CD14-positive monocyte (primary cell): ENCODE data around the gene APBA3. TPM values are rescaled to one million over a fixed set of nuclear protein-coding genes. Genes with fewer than 3 reads are reported as not detected.

ENCODE experiments used
- DNase-seq, 3 donors: peaks; one replicate each; pipeline ENCODE4 v3.0.0-alpha.2; 2011 to 2022
- H2AFZ ChIP-seq: 2 replicates; pipeline ENCODE4 v1.6.0; 2012; ENCODE audit warnings: mild to moderate bottlenecking, low read depth, low read length, inconsistent platforms; ENCODE audit not compliant: insufficient read depth, poor library complexity, severe bottlenecking
- H3K27ac ChIP-seq, 2 donors: 1 replicate in 1 of 2; 2 replicates in 1 of 2; pipeline ENCODE4 v1.5.1; 2012 to 2013; ENCODE audit warnings: low read length in 2 of 2, control low read depth in 1 of 2, inconsistent platforms in 1 of 2, low read depth in 1 of 2, mild to moderate bottlenecking in 1 of 2
- H3K27me3 ChIP-seq, 2 donors: one replicate each; pipeline versions ENCODE4 v1.6.0 to v1.6.1; 2011 to 2013; ENCODE audit warnings: low read length in 2 of 2; ENCODE audit not compliant: control insufficient read depth in 2 of 2, insufficient read depth in 2 of 2
- H3K36me3 ChIP-seq, 2 donors: replicated peaks in 1 of 2; 1 replicate in 1 of 2; 2 replicates in 1 of 2; pipeline versions ENCODE4 v1.5.1 to v1.6.1; 2012 to 2013; ENCODE audit warnings: low read length in 2 of 2, control low read depth in 1 of 2, inconsistent platforms in 1 of 2, mild to moderate bottlenecking in 1 of 2; ENCODE audit not compliant: insufficient read depth in 2 of 2, control insufficient read depth in 1 of 2
- H3K4me1 ChIP-seq, 2 donors: 1 replicate in 1 of 2; 2 replicates in 1 of 2; pipeline versions ENCODE4 v1.5.1 to v1.6.1; 2012 to 2013; ENCODE audit warnings: low read length in 2 of 2, control low read depth in 1 of 2, inconsistent platforms in 1 of 2, mild to moderate bottlenecking in 1 of 2, moderate library complexity in 1 of 2; ENCODE audit not compliant: insufficient read depth in 2 of 2, control insufficient read depth in 1 of 2
- H3K4me2 ChIP-seq: replicated peaks from 2 replicates; pipeline ENCODE3; 2012; ENCODE audit warnings: low read length, moderate library complexity, mild to moderate bottlenecking; ENCODE audit not compliant: poor library complexity, severe bottlenecking; ENCODE audit errors: extremely low read depth
- H3K4me3 ChIP-seq, 3 experiments: fragments of 200-600 bp in 1 of 3; sonication (generic) in 1 of 3; replicated peaks in 1 of 3; 1 replicate in 2 of 3; 2 replicates in 1 of 3; pipeline ENCODE4 v1.5.1; 2011 to 2013; ENCODE audit warnings: low read length in 3 of 3, mild to moderate bottlenecking in 3 of 3, control low read depth in 2 of 3, low read depth in 2 of 3, inconsistent platforms in 1 of 3, moderate library complexity in 1 of 3
- H3K79me2 ChIP-seq: 2 replicates; pipeline ENCODE4 v1.6.0; 2012; ENCODE audit warnings: mild to moderate bottlenecking, control low read depth, inconsistent platforms, low read length, moderate library complexity; ENCODE audit not compliant: insufficient read depth
- H3K9ac ChIP-seq: 2 replicates; pipeline ENCODE4 v1.6.0; 2017; ENCODE audit warnings: low read length, mild to moderate bottlenecking; ENCODE audit not compliant: insufficient read depth, poor library complexity, severe bottlenecking
- H3K9me3 ChIP-seq, 2 donors: replicated peaks in 1 of 2; 1 replicate in 1 of 2; 2 replicates in 1 of 2; pipeline versions ENCODE4 v1.5.1 to v1.6.1; 2012 to 2013; ENCODE audit warnings: low read length in 2 of 2, control low read depth in 1 of 2; ENCODE audit not compliant: control insufficient read depth in 1 of 2, insufficient read depth in 1 of 2
- H4K20me1 ChIP-seq: 2 replicates; pipeline ENCODE4 v1.6.0; 2012; ENCODE audit warnings: mild to moderate bottlenecking, low read length, control low read depth, moderate library complexity; ENCODE audit not compliant: insufficient read depth
- H3K27ac Mint-ChIP-seq, 7 donors: one replicate each; pipeline ENCODE4 v1.8.0; 2020; ENCODE audit warnings: mild to moderate bottlenecking in 7 of 7, mixed read lengths in 7 of 7, moderate library complexity in 6 of 7, inconsistent platforms in 2 of 7
- H3K27me3 Mint-ChIP-seq, 3 donors: one replicate each; pipeline ENCODE4 v1.8.0; 2021 to 2022; ENCODE audit warnings: low read depth in 3 of 3, mild to moderate bottlenecking in 3 of 3, mixed read lengths in 3 of 3, moderate library complexity in 3 of 3, inconsistent platforms in 1 of 3
- H3K36me3 Mint-ChIP-seq, 2 donors: one replicate each; pipeline ENCODE4 v1.8.0; 2020; ENCODE audit warnings: mixed read lengths in 2 of 2, inconsistent platforms in 1 of 2, mild to moderate bottlenecking in 1 of 2
- H3K4me1 Mint-ChIP-seq: one replicate; pipeline ENCODE4 v1.8.0; 2020; ENCODE audit warnings: mild to moderate bottlenecking, mixed read lengths
- H3K4me3 Mint-ChIP-seq, 2 donors: one replicate each; pipeline ENCODE4 v1.8.0; 2020; ENCODE audit warnings: mild to moderate bottlenecking in 2 of 2, mixed read lengths in 2 of 2, moderate library complexity in 1 of 2
- H3K9me3 Mint-ChIP-seq, 7 donors: one replicate each; pipeline ENCODE4 v1.8.0; 2020 to 2022; ENCODE audit warnings: mixed read lengths in 7 of 7, mild to moderate bottlenecking in 6 of 7, moderate library complexity in 6 of 7, inconsistent platforms in 2 of 7
- WGBS: methylation state at CpG from one replicate; pipeline ENCODE4 v1.1.5; 2013; ENCODE audit warnings: missing lambda C conversion rate; ENCODE audit not compliant: insufficient coverage; 5-methylcytosine and 5-hydroxymethylcytosine counted together
- intact Hi-C, 2 donors: fragments of 100-400 bp; cut with micrococcal nuclease; formaldehyde crosslinking; loops; one replicate each; pipeline versions ENCODE4 v1.15.0 to v1.15.1; 2023
- polyA plus RNA-seq, 3 donors: library from polyadenylated mRNA; depleted of rRNA in 1 of 3; unstranded in 2 of 3; stranded (reverse) in 1 of 3; fragments of 300-500 nt in 2 of 3; fragments of >200 nt in 1 of 3; fragmentation: Illumina TruSeq in 2 of 3; gene quantifications; 1 replicate in 2 of 3; 2 replicates in 1 of 3; pipeline ENCODE4 v1.2.3, GENCODE V29; 2012 to 2021
- small RNA-seq: library from RNA; depleted of rRNA; stranded (forward); fragments of <200 nt; gene quantifications from one replicate; pipeline ENCODE3, GENCODE V24; 2012; ENCODE audit warnings: low read depth; ENCODE audit not compliant: insufficient read length
- TF ChIP-seq, protein P1 (sequence below): fragments of 200-600 bp; IDR thresholded peaks from one replicate; pipeline ENCODE4 v1.8.0; 2022; ENCODE audit warnings: antibody characterized with exemption, mild to moderate bottlenecking

Gene APBA3
- polyA plus RNA-seq, 3 donors, result 14.5 to 23.1 (median 16.1) TPM

DNA sequence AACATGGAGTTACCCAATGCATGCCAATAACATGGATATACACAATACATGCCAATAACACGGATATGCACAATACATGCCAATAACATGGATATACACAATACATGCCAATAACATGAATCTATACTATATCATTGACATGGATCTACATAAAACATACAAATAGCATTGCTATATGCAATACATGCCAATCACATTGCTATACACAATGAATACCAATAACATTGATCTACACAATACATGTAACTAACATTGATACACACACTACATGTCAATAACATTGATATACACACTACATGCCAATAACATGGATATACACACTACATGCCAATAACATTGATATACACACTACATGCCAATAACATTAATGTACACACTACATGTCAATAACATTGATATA lies 60.3 kb downstream of the APBA3 start:
- peaks cover 37% of the 10 kb centered on the region for H4K20me1 ChIP-seq
- intact Hi-C loops, result no loop called here
- Mint-ChIP-seq H3K27ac (no peak overlapping the region), H3K27me3 (peaks cover 1 to 18% (median 7%) of the 10 kb centered on the region in 3 donors), H3K4me1 (peaks cover 19% of the 10 kb centered on the region), H3K36me3 (peaks cover under 1 to 14% of the 10 kb centered on the region in 2 donors), H3K4me3 (no peak overlapping the region), H3K9me3 (no peaks in the 10 kb centered on the region)
- H3K27ac ChIP-seq, result no peak overlapping the region
- peaks cover 13 to 17% of the 10 kb centered on the region in 2 donors for H3K4me1 ChIP-seq
- H3K27me3 ChIP-seq, result no peaks in the 10 kb centered on the region
- H3K4me3 ChIP-seq, result no peak overlapping the region
- DNase-seq, result no peak
- peaks cover 0 to under 1% of the 10 kb centered on the region in 2 donors for H3K36me3 ChIP-seq
- no peak overlapping the region for H3K9ac ChIP-seq
- no peak overlapping the region for H2AFZ ChIP-seq
- 0% methylated on average over 1 of the region's 1 CpG for WGBS
- H3K4me2 ChIP-seq, result no peak overlapping the region
- peaks cover 38% of the 10 kb centered on the region for H3K79me2 ChIP-seq
- TF ChIP-seq, protein P1, sequence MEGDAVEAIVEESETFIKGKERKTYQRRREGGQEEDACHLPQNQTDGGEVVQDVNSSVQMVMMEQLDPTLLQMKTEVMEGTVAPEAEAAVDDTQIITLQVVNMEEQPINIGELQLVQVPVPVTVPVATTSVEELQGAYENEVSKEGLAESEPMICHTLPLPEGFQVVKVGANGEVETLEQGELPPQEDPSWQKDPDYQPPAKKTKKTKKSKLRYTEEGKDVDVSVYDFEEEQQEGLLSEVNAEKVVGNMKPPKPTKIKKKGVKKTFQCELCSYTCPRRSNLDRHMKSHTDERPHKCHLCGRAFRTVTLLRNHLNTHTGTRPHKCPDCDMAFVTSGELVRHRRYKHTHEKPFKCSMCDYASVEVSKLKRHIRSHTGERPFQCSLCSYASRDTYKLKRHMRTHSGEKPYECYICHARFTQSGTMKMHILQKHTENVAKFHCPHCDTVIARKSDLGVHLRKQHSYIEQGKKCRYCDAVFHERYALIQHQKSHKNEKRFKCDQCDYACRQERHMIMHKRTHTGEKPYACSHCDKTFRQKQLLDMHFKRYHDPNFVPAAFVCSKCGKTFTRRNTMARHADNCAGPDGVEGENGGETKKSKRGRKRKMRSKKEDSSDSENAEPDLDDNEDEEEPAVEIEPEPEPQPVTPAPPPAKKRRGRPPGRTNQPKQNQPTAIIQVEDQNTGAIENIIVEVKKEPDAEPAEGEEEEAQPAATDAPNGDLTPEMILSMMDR, result no peak
- no peaks in the 10 kb centered on the region for H3K9me3 ChIP-seq

Small RNA genes lying within 50 kb of the gene (small RNA-seq; reads per million reads assigned to genes)
- gene AC005777.1, result not detected

Other genes starting within 250 kb of the APBA3 start
- 1 to 10 TPM in 1 of 3 donors, not detected in 2; 1.8 TPM for gene TEKTIP1, start 222.5 kb downstream of the APBA3 start, polyA plus RNA-seq
- gene MFSD12, start 204.1 kb downstream of the APBA3 start, polyA plus RNA-seq, result 100 to 1,000 TPM in 1 of 3 donors, 10 to 100 TPM in 2; 47.9 to 150 (median 55.5) TPM
- gene HMG20B, start 188.7 kb downstream of the APBA3 start, polyA plus RNA-seq, result 10 to 100 TPM; 52.4 to 58.8 (median 56.5) TPM
- gene GIPC3, start 176.2 kb downstream of the APBA3 start, polyA plus RNA-seq, result under 1 TPM in 1 of 3 donors, not detected in 2; 0.03 TPM
- under 1 TPM in 1 of 3 donors, not detected in 2; 0.05 TPM for gene TBXA2R, start 154.8 kb downstream of the APBA3 start, polyA plus RNA-seq
- gene CACTIN, start 134.9 kb downstream of the APBA3 start, polyA plus RNA-seq, result 10 to 100 TPM in 1 of 3 donors, 1 to 10 TPM in 2; 2.5 to 19.4 (median 3.0) TPM
- gene PIP5K1C, start 61.2 kb downstream of the APBA3 start, polyA plus RNA-seq, result 10 to 100 TPM in 2 of 3 donors, 1 to 10 TPM in 1; 6.5 to 19.5 (median 10.1) TPM
- gene TJP3, start 53.3 kb downstream of the APBA3 start, polyA plus RNA-seq, result under 1 TPM in 1 of 3 donors, not detected in 2; 0.01 TPM
- gene MRPL54, start 990 bp upstream of the APBA3 start, polyA plus RNA-seq, result 100 to 1,000 TPM in 2 of 3 donors, 10 to 100 TPM in 1; 39.9 to 133 (median 115) TPM
- not detected for gene RAX2, start 10.5 kb upstream of the APBA3 start, polyA plus RNA-seq
- gene MATK, start 24.7 kb upstream of the APBA3 start, polyA plus RNA-seq, result under 1 TPM; 0.20 to 0.44 (median 0.35) TPM
- gene ZFR2, start 107.3 kb upstream of the APBA3 start, polyA plus RNA-seq, result not detected
- not detected for gene ATCAY, start 119.0 kb upstream of the APBA3 start, polyA plus RNA-seq
- gene NMRK2, start 171.4 kb upstream of the APBA3 start, polyA plus RNA-seq, result not detected
- gene DAPK3, start 209.4 kb upstream of the APBA3 start, polyA plus RNA-seq, result 10 to 100 TPM; 13.7 to 32.1 (median 21.8) TPM
- 100 to 1,000 TPM; 264 to 836 (median 323) TPM for gene EEF2, start 223.8 kb upstream of the APBA3 start, polyA plus RNA-seq
- 1 to 10 TPM; 2.3 to 8.1 (median 5.9) TPM for gene PIAS4, start 246.0 kb upstream of the APBA3 start, polyA plus RNA-seq